Activated naive CD4-positive, alpha-beta T cell (primary cell): ENCODE data around the gene FAM124B.
"Not testable (repeated sequence)": the region's sequence is repeated elsewhere in the genome, so short reads cannot be mapped to it uniquely, and the experiment has no call there.

Source experiments
- DNase-seq, 4 experiments: peaks; one replicate each; lab custom pipeline; 2025; lab: John Stamatoyannopoulos, UW

Gene FAM124B

DNA sequence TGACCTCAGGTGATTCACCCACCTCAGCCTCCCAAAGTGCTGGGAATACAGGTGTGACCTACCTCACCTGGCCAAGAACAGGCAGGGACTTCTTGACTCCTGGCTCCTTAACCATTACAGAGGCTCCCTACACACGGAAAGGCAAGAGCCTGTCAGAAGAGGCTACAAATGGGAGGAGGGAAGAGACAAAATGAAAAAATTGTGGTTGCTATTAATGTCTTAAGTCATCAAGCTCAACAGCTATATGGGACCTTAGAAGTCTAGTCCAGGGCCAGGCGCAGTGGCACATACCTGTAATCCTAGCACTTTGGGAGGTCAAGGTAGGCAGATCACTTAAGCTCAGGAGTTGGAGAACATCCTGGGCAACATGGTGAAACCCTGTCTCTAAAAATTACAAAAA, 11.5 kb upstream of the FAM124B start:
- DNase-seq, result no peak

DNA sequence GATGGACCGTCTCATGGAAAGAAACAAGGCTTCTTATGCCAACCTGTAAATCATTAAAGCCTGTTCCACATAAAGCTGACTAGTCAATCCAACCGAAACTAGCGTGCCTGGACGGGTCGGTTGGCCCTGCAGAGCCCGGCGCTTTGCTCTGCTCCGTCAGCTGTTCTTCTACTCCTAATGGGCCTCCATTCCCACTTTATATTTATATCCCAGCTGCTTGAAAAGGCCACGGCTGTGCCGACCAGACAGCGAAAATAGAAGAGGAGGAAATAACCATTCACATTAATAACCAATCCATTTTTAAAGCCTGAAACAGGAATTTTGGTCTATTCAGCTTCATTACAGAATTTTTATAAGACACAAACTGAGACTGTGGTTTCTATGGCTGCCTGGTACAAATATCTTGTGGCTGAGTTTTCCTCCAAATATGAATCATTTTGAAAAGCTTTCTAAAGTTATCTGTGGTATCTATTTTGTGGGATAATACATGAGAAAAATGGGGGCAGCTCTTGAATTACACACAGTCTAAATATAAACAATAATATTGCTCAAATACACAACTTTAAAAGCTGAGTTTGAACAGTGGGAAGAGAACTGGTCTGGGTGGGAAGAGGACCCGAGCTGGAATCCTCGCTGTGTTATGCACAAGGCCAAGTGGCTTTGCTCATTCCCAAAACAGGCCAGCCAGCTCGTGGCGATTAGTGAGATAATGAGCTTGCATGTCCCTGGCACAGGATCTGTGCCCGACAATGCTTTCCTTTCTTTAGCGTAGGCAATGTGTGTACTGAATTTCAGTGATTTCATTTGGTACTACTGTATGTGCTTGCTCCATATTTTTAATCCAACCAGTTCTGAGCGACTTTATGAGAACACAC, 10.5 kb upstream of the FAM124B start:
- no peak for DNase-seq

DNA sequence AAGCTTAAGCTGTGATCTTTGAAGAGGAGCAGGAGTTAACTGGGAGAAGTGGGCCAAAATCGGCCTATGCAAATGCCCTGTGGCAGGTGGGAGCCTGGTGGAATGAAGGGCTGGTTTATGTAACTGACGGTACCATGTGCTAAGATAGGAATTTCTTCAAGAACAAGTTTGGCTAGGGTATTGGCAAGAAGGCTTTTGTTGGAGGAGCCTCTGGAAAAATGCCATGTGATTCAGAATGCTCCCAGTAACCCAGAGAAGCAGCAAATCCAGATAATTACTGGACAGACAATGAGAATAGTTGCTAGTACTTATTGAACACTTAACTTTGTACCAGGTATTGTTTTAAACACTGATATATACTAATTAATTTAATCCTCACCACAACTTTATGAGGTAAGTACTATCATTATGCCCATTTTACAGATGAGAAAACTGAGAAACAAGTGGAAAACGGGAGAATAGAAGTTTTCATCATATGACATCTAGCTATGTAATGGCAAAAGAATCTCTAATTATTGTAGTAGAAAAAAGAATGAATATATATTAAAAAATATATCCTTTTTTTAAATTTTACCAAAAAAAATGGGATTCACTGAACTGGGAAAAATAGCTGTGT, 9.1 kb upstream of the FAM124B start:
- no peak for DNase-seq

DNA sequence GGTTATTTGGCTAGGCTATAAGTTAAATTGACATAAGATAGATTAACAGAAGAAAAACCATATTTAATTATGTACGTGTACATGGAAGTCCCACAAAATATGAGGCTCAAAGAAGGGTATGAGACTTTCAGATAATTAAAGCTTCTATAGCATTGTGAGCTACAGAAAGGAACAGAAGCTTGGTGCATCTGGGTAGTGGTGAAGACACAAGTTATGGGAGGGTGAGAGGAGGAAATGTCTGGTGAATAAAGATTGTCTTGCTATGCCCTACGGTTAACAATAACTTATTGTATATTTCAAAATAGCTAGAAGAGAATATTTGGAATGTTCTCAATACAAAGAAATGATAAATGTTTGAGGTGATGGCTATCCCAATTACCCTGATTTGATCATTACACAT, 6.8 kb upstream of the FAM124B start:
- DNase-seq, result no peak

DNA sequence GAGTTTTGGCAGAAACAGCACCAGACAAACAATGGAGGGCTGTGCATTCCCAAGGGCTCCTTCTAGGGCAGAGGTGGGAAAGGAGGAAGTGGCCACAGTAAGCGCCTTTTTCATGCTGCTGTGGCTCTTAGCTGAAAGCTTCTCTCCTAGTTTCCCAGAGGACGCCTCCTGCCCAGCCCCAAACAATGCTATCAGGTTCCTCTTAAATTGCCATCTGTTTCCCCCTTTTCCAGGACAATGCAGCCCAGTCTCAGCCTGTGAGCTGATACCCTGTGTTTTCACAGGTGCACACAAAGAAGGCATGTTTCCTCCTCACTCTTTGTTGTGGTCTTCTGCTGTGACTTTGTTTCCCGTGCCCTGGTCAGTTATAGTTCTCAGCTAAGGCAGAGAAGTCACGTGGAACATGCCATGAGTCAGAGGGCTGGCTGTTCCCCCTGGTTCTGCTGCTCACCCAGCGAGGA, 5.4 kb upstream of the FAM124B start:
- DNase-seq, result no peak

DNA sequence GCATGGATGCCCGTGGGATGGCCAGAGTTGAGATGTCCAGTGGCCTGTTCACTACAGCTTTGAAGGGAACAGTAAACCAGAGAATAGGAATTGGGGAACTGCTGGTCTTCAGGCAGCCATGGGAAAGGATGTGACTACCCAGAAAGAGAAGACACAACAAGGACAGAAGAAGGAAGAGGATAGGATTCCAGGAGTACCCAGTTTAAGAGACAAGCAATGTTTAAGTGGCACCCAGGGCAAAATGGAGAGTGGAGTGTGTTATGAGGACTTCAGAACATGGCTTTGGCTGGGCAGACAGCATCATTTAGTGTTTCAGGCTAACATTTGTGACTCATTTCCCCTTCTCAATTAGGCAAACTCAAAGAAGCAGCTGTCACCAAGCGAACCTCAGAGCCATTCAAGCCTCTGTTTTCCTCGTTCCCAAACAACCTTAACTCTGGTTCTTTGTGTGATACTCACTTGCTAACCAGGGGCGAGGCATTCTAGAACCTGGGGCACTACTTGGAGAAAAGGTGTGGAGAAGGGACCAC, 4.0 kb upstream of the FAM124B start:
- no peak for DNase-seq

DNA sequence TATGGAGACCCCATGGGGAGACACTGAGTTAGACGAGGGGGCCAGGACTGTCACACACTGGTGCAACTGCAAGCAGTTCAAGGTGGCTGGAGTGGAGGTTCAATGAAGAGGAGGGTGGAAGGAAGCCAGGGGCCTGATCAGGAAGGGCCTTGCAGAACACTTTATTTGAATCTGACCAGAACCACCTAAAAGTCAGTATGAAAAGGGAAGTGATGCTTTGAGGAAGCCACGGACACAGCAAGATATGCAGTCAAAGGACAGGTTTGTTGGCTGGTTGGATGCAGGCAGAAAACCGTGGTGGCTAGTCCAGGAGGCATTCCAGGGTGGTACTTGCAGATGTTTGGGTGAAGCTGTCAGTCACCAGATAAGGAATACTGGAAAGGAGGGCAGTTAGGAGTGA, 3.5 kb upstream of the FAM124B start:
- no peak for DNase-seq

DNA sequence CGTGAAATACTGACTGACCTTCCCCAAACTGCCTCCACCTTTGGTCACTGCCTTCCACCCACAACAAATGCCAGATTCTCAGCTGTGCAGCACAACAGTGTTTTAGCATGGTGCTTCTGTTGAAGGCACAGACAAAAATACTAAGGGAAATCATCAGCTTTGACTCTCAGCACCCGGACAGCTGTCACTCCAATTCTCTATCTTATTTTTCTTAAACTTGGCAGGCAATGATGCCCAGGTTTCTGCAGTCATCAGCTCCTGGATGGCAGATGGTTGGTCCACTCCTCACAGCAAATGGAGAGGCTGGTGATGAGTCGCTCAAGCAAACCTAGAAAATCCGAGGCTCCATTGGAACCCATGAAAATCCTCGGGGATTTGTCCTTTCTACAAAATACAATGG, 2.9 kb upstream of the FAM124B start:
- DNase-seq, result no peak

DNA sequence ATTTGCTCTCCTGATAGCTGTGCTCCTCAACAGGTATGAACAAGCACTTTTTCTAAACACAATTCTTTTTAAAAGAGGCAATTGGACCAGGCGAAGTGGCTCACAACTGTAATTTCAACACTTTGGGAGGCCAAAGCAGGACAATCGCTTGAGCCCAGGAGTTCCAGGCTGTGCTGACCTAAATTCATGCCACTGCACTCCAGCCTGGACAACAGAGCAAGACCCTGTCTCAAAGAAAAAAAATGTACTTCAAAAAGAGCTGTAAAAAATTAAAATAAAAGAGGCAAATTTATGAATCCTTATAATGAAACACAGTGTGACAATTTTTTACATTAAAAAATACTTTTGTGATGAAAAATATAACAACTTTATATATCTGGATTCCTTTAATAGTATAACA, 1.8 kb upstream of the FAM124B start:
- no peak for DNase-seq

DNA sequence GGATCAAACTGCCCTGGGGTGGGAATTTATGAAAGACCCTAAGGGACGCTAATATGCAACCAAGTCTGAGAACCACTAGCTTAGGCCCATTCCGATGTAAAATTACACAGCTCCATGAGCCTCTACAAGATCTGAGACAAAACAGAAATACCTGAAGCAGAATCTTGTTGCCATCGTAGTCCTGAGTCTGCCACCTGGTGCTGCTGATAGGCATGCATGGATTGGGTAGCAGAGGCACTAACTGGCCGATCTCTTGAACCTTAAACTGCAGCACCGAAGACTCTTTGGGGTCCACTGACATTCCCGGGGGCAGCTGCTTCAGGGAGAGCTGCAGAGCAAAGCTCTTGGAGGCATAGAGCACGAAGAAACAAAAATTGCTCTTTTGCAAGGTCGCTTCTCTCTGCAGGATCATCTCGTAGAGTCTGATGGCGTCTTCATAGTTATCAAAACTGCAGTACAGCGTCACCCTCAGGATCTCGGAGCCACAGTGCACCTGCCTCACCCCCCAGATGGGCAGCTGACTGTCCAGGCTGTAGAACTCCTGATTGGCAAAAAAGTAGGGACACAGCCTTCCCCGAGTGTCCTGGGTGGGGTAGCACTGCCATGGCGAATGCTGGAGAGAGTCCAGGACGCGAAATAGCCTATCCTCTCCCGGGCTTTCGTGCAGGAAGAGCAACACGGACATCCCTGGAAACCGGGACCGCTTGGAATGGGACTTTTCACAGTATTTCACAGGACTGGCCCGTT, 848 bp downstream of the FAM124B start:
- no peak for DNase-seq

DNA sequence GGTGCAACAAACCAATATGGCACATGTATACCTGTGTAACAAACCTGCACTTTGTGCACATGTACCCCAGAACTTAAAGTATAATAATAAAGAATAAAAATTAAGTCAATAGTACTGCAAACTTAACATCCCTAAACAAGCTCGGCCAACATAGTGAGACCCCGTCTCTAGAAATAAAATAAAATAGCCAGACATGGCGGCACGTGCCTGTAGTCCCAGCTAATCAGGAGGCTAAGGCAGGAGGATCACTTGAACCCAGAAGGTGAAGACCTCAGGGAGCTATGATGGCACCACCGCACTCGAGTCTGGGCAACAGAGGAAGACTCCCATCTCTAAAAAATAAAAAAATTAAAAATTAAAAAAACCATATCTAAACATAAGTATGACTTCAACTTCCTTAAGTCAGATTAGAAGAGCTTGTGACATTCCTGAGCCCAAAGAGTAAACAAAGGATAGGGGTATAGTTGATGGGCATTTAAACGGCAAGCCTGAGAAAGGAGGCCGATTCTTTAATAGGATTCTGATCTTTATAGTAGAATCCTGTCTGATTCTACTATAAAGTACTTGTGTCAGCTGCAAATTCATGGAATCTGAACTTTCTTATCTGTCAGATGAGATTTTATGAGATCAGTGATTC, 1.6 kb downstream of the FAM124B start:
- DNase-seq, result no peak

DNA sequence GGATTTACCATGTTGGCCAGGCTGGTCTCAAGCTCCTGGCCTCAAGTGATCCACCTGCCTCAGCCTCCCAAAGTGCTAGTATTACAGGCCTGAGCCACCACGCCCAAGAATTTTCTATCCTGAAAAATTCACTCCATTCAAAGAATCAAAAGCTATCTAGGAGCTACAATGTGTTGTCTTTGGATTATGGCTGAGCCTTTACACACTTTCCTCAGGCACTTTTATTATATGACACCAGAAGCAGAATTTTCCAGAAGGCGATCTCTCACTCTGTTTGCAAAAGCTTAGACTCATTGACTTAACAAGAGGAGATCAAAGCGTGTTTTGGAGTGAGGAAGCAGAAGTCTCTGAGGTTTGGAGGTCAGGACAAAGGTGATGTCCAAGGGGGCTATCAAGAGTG, 3.6 kb downstream of the FAM124B start:
- DNase-seq, result no peak

DNA sequence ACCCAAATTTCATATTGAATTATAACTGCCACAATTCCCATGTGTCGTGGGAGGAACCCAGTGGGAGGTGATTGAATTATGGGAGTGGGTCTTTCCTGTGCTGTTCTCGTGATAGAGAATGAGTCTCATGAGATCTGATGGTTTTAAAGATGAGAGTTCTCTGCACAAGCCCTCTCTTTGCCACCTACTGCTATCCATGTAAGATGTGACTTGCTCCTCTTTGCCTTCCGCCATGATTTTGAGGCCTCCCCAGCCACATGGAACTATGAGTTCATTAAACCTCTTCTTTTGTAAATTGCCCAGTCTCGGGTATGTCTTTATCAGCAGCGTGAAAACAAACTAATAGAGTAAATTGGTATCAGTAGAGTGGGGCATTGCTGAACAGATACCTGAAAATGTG, 4.8 kb downstream of the FAM124B start:
- not testable (repeated sequence) for DNase-seq

DNA sequence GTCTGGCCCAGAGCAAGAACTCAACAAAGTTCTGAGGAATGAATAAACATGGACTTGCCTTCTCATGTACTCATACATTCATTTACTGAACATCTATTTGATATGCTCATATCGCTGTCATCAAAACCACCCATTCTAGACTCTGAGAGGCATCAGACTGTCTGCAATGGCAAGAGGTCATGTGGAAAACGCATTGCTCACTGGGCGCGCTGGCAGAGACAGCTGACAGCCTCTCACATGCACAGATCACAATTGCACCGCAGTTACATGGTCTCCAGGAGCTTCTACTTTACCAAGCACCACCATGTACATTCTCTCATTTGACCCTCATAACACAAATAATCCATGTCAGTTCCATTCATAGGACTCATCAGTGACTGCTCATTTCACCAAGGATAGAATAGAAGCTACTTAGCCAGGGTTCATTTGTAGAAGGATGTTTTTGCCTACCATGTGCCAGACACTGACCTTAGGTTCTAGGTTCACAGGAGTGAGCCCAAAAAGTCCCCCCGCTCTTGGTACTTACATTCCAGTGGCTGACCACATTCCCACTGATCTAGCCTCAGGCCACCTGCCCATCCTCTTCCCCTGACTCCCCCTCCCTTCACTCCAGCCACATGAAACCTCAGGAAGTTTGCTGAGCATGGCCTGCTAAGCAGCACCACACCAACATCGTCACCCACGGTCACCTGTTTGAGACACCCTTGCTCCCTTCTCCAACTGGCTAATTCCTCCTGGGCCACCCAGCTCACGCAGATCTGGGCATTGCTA, 6.1 kb downstream of the FAM124B start:
- DNase-seq, result no peak

DNA sequence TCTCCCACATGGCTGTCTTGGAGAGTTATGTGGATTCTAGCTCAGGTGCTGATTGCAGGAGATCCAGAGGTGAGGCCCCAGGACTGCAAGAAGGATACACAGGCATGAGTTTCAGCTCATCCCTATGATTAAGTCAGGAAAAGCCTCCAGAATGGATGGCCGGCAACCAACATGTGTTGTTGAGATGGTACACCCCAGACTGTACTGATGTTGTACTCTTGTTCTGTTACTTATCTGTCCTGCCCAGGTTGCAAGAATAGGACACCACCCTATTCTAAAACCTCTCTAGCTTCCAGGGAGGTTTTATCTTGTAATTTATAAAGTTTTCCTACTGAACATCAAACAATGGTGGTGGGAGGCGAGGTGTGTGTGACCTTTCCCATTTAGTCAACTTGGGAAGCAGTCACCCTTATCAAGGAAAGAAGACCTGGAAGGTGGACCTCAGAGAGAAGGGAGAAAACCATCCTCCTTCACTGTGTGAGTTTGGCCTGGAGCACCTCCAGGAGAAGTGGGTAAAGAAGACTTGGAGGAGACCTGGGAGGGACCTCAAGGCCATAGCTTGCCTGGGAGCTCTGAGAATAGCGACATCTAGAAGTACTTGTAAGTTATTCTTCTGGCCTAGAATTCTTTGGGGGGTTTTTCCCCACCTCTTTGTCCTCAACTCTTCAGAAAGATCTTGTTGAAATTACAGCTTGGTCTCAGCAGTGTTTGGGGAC, 8.6 kb downstream of the FAM124B start:
- DNase-seq, result no peak

DNA sequence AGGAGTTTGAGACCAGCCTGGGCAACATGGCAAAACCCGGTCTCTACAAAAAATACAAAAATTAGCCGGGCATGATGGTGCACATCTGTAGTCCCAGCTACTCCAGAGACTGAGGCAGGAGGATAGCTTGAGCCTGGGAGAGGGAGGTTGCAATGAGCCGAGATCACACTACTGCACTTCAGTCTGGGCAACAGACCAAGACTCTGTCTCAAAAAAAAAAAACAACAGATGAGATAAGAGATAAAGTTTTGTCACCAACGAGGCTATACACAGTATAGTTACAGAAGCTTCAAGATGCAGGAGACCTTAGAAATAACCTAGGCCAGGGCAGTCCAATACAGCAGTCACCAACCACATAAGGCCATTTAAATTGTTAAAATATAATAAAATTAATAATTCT, 9.4 kb downstream of the FAM124B start:
- DNase-seq, result no peak

DNA sequence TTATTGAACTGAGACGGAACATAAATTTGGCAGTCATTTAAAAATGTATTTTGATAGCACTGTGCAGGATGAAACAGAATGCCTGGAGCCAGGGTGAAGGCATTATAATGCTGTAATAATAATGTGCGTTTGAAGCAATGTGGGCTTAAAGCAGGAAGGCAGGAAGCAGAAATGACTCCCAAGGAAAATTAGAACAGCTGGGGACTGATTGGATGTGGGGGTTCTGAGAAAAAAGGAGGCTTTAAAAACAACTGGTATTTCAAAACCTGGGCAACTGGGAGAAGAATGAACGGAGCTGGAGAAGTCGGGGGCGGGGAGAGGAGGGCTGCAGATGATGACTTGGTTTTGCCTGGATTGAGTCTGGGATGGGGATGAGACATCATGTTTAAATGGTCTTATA, 12.6 kb downstream of the FAM124B start:
- DNase-seq, result no peak

DNA sequence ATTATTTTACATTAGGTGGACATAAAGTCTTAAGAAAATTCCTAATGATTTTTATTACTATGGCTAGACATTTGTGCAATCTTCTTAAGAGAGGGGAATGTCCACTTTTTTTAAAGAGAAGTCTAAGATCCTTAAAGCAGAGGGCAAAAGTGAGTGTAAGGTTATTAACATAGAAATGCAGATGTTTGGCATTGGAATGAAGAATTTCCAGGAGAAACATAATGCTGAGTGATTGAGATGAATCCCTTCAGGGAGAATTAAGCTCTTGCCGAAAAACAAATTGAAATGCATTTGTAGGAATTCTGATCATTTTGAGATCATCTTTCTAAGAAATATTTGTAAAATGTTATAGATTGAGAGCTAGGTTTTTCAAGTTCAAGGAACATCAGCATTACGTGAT, 15.0 kb downstream of the FAM124B start:
- DNase-seq, result no peak

DNA sequence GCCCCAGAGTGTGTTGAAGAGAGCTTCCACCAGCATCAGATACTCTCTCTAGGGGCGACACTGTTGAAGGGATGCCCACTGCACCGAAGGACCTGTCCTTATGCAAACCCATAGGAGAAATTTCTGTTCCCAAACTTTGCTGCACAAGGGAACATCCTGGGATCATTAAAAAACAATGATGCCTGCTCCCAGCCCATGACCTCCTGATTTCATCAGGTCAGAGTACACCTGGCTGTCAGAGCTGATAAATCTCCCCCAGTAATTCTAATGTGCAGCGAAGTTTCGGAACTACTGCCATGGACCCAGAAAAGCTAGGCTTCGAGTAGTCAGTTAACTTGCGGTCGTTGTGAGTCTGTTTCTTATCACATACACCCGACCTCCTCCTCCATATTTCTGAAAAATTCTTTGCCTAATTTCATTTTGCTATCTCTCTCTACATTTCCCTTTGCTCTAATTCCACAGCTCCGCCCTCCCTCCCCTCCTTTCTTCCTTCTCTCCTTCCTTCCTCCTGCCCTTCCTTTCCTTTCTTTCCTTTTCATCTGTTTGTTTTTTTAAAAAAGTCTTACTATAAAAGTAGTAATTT, 18.8 kb downstream of the FAM124B start:
- DNase-seq, result no peak

DNA sequence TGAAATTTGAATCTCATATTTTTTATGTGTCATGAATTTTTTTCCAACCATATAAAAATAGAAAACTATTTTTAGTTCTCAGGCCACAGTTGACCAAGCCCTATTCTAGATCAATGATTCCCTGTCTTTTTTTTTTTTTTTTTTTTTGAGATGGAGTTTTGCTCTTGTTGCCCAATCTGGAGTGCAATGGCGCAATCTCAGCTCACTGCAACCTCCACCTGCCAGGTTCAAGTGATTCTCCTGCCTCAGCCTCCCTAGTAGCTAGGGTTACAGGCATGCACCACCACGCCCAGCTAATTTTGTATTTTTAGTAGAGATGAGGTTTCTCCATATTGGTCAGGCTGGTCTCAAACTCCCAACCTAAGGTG, 19.6 kb downstream of the FAM124B start:
- DNase-seq, result not testable (repeated sequence)
